Fibroblast of skin of back (primary cell): ENCODE measurements around the gene CFAP99.

Source experiments
- DNase-seq: peaks from one replicate; pipeline ENCODE4 v3.0.0-alpha.2; 2013

The CFAP99 gene

DNA sequence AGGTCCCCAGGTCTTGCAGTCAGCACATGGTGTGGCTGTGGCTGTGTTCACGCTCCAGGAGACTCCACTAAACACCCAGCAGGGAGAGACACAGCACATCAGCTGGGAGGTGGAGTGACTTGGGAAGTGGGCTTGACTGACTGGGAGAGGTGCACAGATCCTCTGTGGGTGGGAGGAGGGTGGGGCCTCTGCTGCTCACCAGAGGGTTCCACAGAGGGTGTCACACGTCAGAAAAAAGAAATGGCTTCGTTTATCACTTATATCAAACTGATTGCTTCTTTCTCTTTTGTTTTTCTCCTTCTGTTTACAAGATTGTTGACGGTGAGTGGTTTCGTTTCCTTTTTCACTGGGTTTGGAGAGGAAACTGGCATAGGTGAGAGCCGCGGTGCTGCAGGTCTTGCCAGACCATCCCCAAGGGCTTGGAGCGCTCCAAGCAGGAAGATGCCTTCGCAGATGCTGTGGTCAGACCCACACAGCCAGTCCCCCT is 92.9 kb downstream of the CFAP99 start:
- no peak for DNase-seq
